K562 (cell line): ENCODE measurements around the gene PRAME. TPM values are rescaled to one million over a fixed set of nuclear protein-coding genes. Genes with fewer than 3 reads are reported as not detected.

Experiments
- MCM7 ChIP-seq, 2 experiments: fragments of 450-650 bp; IDR thresholded peaks; 2 replicates each; pipeline ENCODE4 v1.6.1; 2016 to 2018
- NFATC3 ChIP-seq: fragments of 450-650 bp; IDR thresholded peaks from 2 replicates; pipeline ENCODE4 v1.6.1; 2017; ENCODE audit warnings: mild to moderate bottlenecking
- NFE2L1 ChIP-seq: fragments of 450-650 bp; IDR thresholded peaks from 2 replicates; pipeline ENCODE4 v1.6.1; 2016; ENCODE audit warnings: missing genetic modification characterization, low read depth, mild to moderate bottlenecking, missing compliant biosample characterization, moderate library complexity, borderline replicate concordance
- PHF8 ChIP-seq: fragments of 200-600 bp; sonication (generic); IDR thresholded peaks from 2 replicates; pipeline ENCODE4 v1.6.1; 2012; ENCODE audit warnings: mixed run types, mild to moderate bottlenecking, inconsistent platforms, low read length, moderate library complexity, borderline replicate concordance
- RFX5 ChIP-seq: IDR thresholded peaks from 2 replicates; pipeline ENCODE4 v1.6.1; 2011; ENCODE audit warnings: low read depth, mild to moderate bottlenecking, improper control_type of control experiment, low read length
- SREBF1 ChIP-seq: fragments of 150-350 bp; IDR thresholded peaks from 2 replicates; pipeline ENCODE4 v1.6.1; 2014; ENCODE audit warnings: antibody characterized with exemption, low read depth, low read length, borderline replicate concordance
- SRF ChIP-seq, 2 experiments: fragments of 250-450, 450-650 bp in 1 of 2; sonication (Bioruptor Pico) in 1 of 2; sonication (generic) in 1 of 2; formaldehyde crosslinking; IDR thresholded peaks; 2 replicates each; pipeline versions ENCODE4 v1.5.0 to v1.5.1; 2020 to 2022; ENCODE audit warnings: mild to moderate bottlenecking in 1 of 2, missing genetic modification reagents in 1 of 2
- TEAD2 ChIP-seq: fragments of 450-650 bp; IDR thresholded peaks from 2 replicates; pipeline ENCODE4 v1.6.1; 2016; ENCODE audit warnings: missing genetic modification characterization, control low read depth, missing compliant biosample characterization
- YY1 ChIP-seq, 3 experiments: IDR thresholded peaks; 2 replicates each; pipeline ENCODE4 v1.6.1; 2011; ENCODE audit warnings: low read length in 2 of 3, mild to moderate bottlenecking in 2 of 3, moderate library complexity in 2 of 3, borderline replicate concordance in 1 of 3, control low read depth in 1 of 3, low read depth in 1 of 3; ENCODE audit not compliant: insufficient read depth in 3 of 3, insufficient replicate concordance in 2 of 3, control insufficient read depth in 1 of 3, insufficient read length in 1 of 3; ENCODE audit errors: extremely low read depth in 1 of 3
- ZC3H8 ChIP-seq: fragments of 450-650 bp; IDR thresholded peaks from 2 replicates; pipeline ENCODE4 v1.6.1; 2017
- ZNF347 ChIP-seq: fragments of 450-650 bp; formaldehyde crosslinking; IDR thresholded peaks from 2 replicates; pipeline ENCODE4 v1.4.0; 2020; ENCODE audit warnings: low read depth, mild to moderate bottlenecking, moderate library complexity
- ZNF780A ChIP-seq: fragments of 250-450 bp; sonication (Bioruptor Pico); IDR thresholded peaks from 2 replicates; pipeline ENCODE4 v1.5.0; 2021; ENCODE audit warnings: mild to moderate bottlenecking
- ZNF830 ChIP-seq: fragments of 250-450 bp; sonication (Bioruptor Pico); IDR thresholded peaks from 2 replicates; pipeline ENCODE4 v1.5.0; 2021; ENCODE audit warnings: mild to moderate bottlenecking
- ZSCAN29 ChIP-seq: fragments of 450-650 bp; IDR thresholded peaks from 2 replicates; pipeline ENCODE4 v1.6.1; 2017
- polyA plus RNA-seq, 8 experiments: library from polyadenylated mRNA; depleted of rRNA in 4 of 8; stranded (reverse) in 5 of 8; unstranded in 3 of 8; fragments of >200 nt; fragmentation: Nextera tagmentation in 2 of 8; fragmentation: Illumina TruSeq in 1 of 8; extraction: Ambion mirVana in 2 of 8; extraction: Trizol in 1 of 8; gene quantifications; 2 replicates each; pipeline versions ENCODE4 v1.2.1 to v1.2.3, GENCODE V29; 2011 to 2014; ENCODE audit warnings: inconsistent platforms in 1 of 8, missing spikeins in 1 of 8
- total RNA-seq, 7 experiments: library from RNA; depleted of rRNA in 6 of 7; stranded (reverse); fragments of >200 nt in 6 of 7; fragmentation: Illumina TruSeq in 2 of 7; extraction: Trizol in 2 of 7; gene quantifications; 2 replicates each; pipeline versions ENCODE4 v1.2.1 to v1.2.3, GENCODE V29; 2011 to 2021; ENCODE audit warnings: low replicate concordance in 1 of 7
- TF ChIP-seq, protein P1 (sequence below), 2 experiments: fragments of 450-650 bp; IDR thresholded peaks; 2 replicates each; pipeline ENCODE4 v1.6.1; 2016; ENCODE audit warnings: mild to moderate bottlenecking in 2 of 2, borderline replicate concordance in 1 of 2, low read depth in 1 of 2, moderate library complexity in 1 of 2
- TF ChIP-seq, protein P2 (sequence below): fragments of 250-450 bp; sonication (Bioruptor Pico); IDR thresholded peaks from 2 replicates; pipeline ENCODE4 v1.5.0; 2021; ENCODE audit warnings: mild to moderate bottlenecking, moderate library complexity

The PRAME gene
- total and polyA plus RNA-seq, 9 of the 15 experiments (the other 6 are each of a cell fraction or from before 2014, with no cell fraction given) = 662 to 2,141 (median 1,142) TPM

DNA sequence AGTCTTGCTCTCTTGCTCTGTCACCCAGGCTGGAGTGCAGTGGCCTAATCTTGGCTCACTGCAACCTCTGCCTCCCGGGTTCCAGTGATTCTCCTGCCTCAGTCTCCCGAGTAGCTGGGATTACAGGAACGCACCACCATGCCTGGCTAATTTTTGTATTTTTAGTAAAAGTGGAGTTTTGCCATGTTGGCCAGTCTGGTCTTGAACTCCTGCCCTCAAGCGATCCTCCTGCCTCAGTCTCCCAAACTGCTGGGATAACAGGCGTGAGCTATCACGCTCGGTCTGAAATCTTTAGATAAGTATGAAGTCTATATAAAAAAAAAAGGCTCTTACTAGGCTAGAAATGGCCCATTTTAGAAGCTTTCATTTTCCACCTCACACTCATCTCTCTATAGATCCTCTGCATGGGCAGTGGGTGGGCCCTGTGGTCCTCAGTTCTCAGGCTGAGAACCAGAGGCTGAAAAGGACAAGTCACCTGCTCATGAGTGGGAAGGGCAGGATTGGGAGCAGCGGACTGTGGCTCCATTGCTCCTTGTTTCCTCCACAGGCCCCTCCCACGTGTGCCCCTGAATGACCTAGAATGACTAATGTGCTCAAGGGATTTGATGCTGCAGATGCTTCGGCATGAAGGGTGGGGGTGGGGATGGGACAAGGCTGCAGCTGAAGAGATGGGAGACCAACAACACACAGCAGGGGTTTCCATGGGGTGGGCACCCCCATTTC lies 19.8 kb upstream of the PRAME start (continued):
- TF ChIP-seq ZNF780A (CRISPR knock-in tag) (no peak), ZNF347 (no peak), SRF (CRISPR knock-in tag; IDR thresholded peaks at IDR 0.05) (no peak), ZNF830 (CRISPR knock-in tag) (no peak), ZC3H8 (no peak), NFATC3 (no peak), NFE2L1 (no peak), ZSCAN29 (no peak), PHF8 (no peak), YY1 (IDR thresholded peaks at IDR 0.05; ENCODE audit: borderline replicate concordance in 1 of 3, control insufficient read depth in 1 of 3, extremely low read depth in 1 of 3, insufficient read depth in 3 of 3, insufficient read length in 1 of 3, insufficient replicate concordance in 2 of 3, low read depth in 1 of 3, low read length in 2 of 3) (no peak), RFX5 (no peak), TEAD2 (tag) (no peak), MCM7 (IDR thresholded peaks at IDR 0.05) (no peak), SREBF1 (no peak)
- TF ChIP-seq, protein P1, sequence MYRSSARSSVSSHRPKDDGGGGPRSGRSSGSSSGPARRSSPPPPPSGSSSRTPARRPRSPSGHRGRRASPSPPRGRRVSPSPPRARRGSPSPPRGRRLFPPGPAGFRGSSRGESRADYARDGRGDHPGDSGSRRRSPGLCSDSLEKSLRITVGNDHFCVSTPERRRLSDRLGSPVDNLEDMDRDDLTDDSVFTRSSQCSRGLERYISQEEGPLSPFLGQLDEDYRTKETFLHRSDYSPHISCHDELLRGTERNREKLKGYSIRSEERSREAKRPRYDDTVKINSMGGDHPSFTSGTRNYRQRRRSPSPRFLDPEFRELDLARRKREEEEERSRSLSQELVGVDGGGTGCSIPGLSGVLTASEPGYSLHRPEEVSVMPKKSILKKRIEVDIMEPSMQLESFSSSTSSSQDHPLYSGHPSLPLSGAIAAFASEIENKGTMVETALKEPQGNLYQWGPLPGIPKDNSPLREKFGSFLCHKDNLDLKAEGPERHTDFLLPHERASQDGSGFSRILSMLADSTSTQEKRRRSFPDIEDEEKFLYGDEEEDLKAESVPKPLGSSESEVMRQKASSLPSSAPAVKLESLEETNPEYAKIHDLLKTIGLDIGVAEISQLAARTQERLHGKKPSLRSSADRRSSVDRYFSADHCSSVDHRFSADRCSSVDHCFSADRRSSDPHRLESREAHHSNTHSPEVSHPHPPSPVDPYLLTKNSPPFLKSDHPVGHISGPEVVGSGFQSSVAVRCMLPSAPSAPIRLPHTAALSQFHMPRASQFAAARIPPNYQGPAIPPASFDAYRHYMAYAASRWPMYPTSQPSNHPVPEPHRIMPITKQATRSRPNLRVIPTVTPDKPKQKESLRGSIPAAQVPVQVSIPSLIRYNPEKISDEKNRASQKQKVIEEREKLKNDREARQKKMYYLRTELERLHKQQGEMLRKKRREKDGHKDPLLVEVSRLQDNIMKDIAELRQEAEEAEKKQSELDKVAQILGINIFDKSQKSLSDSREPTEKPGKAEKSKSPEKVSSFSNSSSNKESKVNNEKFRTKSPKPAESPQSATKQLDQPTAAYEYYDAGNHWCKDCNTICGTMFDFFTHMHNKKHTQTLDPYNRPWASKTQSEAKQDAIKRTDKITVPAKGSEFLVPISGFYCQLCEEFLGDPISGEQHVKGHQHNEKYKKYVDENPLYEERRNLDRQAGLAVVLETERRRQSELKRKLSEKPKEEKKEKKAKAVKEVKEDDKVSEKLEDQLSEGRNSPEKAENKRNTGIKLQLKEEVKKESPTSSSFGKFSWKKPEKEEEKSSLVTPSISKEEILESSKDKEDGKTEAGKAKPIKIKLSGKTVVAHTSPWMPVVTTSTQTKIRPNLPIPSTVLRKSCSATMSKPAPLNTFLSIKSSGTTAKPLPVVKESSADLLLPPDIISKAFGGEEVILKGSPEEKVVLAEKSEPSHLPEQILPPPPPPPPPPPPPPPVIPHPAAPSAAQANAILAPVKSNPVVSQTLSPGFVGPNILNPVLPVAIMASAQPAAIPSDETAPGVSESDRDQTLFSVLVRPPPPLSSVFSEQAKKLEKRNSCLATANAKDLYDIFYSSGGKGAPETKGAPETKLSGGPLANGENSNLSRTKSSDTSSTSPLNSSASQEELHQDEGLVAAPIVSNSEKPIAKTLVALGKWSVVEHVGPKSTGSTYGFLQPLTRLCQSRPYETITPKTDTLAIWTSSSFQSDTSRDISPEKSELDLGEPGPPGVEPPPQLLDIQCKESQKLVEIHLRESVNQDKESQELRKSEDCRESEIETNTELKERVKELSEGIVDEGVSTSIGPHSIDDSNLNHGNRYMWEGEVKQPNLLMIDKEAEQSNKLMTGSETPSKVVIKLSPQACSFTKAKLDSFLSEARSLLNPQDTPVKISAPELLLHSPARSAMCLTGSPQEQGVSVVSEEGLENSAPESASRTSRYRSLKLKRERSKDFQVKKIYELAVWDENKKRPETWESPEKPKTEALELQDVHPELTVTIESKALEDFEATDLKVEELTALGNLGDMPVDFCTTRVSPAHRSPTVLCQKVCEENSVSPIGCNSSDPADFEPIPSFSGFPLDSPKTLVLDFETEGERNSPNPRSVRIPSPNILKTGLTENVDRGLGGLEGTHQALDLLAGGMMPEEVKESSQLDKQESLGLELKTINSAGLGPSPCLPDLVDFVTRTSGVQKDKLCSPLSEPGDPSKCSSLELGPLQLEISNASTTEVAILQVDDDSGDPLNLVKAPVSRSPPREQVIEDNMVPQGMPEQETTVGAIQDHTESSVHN (IDR thresholded peaks at IDR 0.05; ENCODE audit: borderline replicate concordance in 1 of 2, low read depth in 1 of 2) = no peak
- TF ChIP-seq, protein P2, sequence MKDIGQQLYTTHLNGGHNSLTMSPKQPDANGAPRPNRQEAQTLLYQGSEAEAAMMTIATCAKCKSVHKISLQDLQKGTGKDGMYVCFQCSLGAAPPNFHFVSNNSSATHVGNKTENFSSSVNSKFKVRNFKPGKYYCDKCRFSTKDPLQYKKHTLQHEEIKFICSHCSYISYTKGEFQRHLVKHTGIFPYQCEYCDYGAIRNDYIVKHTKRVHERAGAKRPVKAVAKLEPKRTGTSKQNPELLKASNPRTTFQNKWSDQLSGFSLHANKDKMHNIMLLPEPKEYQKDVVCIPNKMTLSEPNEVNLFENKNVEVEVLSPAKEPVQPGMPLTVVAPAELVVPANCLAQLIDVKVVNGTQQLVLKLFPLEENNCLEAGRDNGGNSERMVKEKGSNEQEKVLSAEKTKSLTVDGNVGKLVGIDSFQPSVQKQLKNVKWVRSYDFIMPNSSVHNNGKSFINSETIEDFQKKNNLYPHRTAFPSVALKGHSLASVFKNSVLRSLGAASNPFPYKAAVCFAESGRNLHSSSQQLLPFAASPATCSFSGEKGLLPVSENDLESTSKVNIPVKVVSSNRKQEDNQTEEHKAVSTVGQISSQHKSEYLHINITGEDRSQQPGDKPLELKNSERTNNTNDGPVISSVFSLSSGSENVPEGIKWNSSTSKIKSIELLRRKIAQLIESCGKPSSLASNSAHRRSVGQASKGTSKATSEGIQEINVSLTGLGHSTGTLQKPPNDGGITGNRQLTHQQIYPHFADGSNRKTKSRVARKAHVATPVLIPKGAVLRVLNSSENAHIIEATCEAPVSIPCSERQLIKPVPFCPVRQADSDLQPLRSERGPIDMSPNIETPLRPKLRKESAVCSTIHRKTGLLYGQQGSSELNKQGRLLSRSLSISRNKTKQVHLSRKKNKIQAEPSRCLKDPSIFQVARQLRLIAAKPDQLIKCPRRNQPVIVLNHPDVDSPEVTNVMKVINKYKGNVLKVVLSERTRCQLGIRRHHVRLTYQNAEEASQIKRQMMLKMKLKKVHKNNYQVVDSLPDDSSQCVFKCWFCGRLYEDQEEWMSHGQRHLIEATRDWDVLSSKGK = no peak
